Spleen (tissue), 11 donors: ENCODE results near the gene TRIM66. TPM values are rescaled to one million over a fixed set of nuclear protein-coding genes. Genes with fewer than 3 reads are reported as not detected.

Experiments
- DNase-seq: peaks from one replicate; pipeline ENCODE4 v3.0.0-alpha.2; 2020
- H3K27ac ChIP-seq, 8 donors: fragments of 200-600 bp; sonication (generic) in 7 of 8; 1 replicate in 4 of 8; 2 replicates in 4 of 8; pipeline versions ENCODE4 v1.5.0 to v1.8.0; 2016 to 2021; ENCODE audit warnings: inconsistent platforms in 4 of 8, mild to moderate bottlenecking in 4 of 8, moderate library complexity in 1 of 8
- H3K27me3 ChIP-seq, 7 donors: fragments of 200-600 bp; sonication (generic) in 6 of 7; replicated peaks in 1 of 7; 1 replicate in 4 of 7; 2 replicates in 3 of 7; pipeline versions ENCODE4 v1.5.0 to v1.8.0; 2016 to 2021; ENCODE audit warnings: inconsistent platforms in 3 of 7, mild to moderate bottlenecking in 1 of 7
- H3K36me3 ChIP-seq, 6 donors: fragments of 200-600 bp; sonication (generic) in 5 of 6; 1 replicate in 4 of 6; 2 replicates in 2 of 6; pipeline versions ENCODE4 v1.5.0 to v1.8.0; 2016 to 2021; ENCODE audit warnings: inconsistent platforms in 2 of 6
- H3K4me1 ChIP-seq, 6 donors: fragments of 200-600 bp; sonication (generic) in 5 of 6; 1 replicate in 3 of 6; 2 replicates in 3 of 6; pipeline versions ENCODE4 v1.5.0 to v1.8.0; 2016 to 2021; ENCODE audit warnings: inconsistent platforms in 3 of 6
- H3K4me3 ChIP-seq, 8 donors: fragments of 200-600 bp; sonication (generic) in 7 of 8; 1 replicate in 4 of 8; 2 replicates in 4 of 8; pipeline versions ENCODE4 v1.5.0 to v1.8.0; 2016 to 2021; ENCODE audit warnings: inconsistent platforms in 4 of 8, mild to moderate bottlenecking in 4 of 8, moderate library complexity in 2 of 8
- H3K9me3 ChIP-seq, 8 donors: fragments of 200-600 bp; sonication (generic) in 7 of 8; 1 replicate in 4 of 8; 2 replicates in 4 of 8; pipeline versions ENCODE4 v1.5.0 to v1.8.0; 2016 to 2021; ENCODE audit warnings: inconsistent platforms in 4 of 8
- POLR2A ChIP-seq, 3 donors: fragments of 450-650 bp; IDR thresholded peaks; one replicate each; pipeline ENCODE4 v1.5.1; 2017; ENCODE audit warnings: antibody characterized with exemption in 3 of 3, mild to moderate bottlenecking in 1 of 3
- POLR2AphosphoS5 ChIP-seq, 3 donors: sonication (generic); formaldehyde crosslinking; IDR thresholded peaks; one replicate each; pipeline ENCODE4 v1.5.1; 2017; ENCODE audit warnings: antibody characterized with exemption in 3 of 3
- WGBS, 5 donors: extraction: QIAGEN DNeasy Blood & Tissue Kit in 3 of 5; methylation state at CpG; one replicate each; pipeline versions ENCODE4 v1.1.5 to v1.1.7; 2013 to 2018; 5-methylcytosine and 5-hydroxymethylcytosine counted together
- intact Hi-C: fragments of 100-400 bp; cut with DNase I; formaldehyde crosslinking; loops from one replicate; pipeline ENCODE4 v1.15.0; 2023; ENCODE audit warnings: low total_unique reads
- polyA plus RNA-seq, 3 donors: library from polyadenylated mRNA; stranded (reverse); fragments of 200-250 nt; gene quantifications; one replicate each; pipeline ENCODE4 v1.2.1, GENCODE V29; 2013
- total RNA-seq, 7 donors: library from RNA; depleted of rRNA in 3 of 7; stranded (reverse); fragments of >200 nt in 3 of 7; fragmentation: NEBNext Ultra II Directional in 4 of 7; extraction: Animal tissue kit (Norgen Biotek cat#: 25700) in 4 of 7; gene quantifications; one replicate each; pipeline versions ENCODE4 v1.1.0 to v1.2.1, GENCODE V29; 2016 to 2021
- TF ChIP-seq, protein P1 (sequence below), 11 experiments: fragments of 200-600 bp in 7 of 11; fragments of 450-650 bp in 4 of 11; sonication (generic) in 4 of 11; IDR thresholded peaks in 8 of 11; conservative IDR thresholded peaks in 3 of 11; 1 replicate in 7 of 11; 2 replicates in 4 of 11; pipeline versions ENCODE4 v1.4.0 to v1.8.0; 2016 to 2021; ENCODE audit warnings: antibody characterized with exemption in 11 of 11, inconsistent platforms in 4 of 11, mild to moderate bottlenecking in 1 of 11
- donor health status: healthy with polysubstance abuse.
- donor health status: DM: no; HTN: no; CAD: no; lungs with moderate emphysema.
- donor health status: DM: no; HTN: no; CAD: no.
- donor health status: Bipolar disorder and iron deficiency.
- donor health status: healthy.
- donor health status: DM: no; HTN: no; CAD: no.
- donor health status: DM: yes; HTN: yes; CAD: no.

TRIM66 gene
- total and polyA plus RNA-seq, 10 donors = 0.86 to 22.8 (median 10.3) TPM

- Histone ChIP-seq H3K27me3 (no peaks in the 10 kb centered on the region), H3K4me1 (peaks cover 0 to 14% (median 6%) of the 10 kb centered on the region in 6 donors), H3K36me3 (peaks cover 0 to 52% (median 13%) of the 10 kb centered on the region in 6 donors), H3K4me3 (no peak overlapping the region), H3K27ac (no peak overlapping the region), H3K9me3 (no peaks in the 10 kb centered on the region)
- DNase-seq = no peak
- intact Hi-C loops = no loop called here
- 88 to 98% (median 94%) methylated on average over 4 of the region's 4 CpGs for WGBS, 5 donors
- TF ChIP-seq POLR2A (IDR thresholded peaks at IDR 0.05) = no peak
- TF ChIP-seq POLR2AphosphoS5 (IDR thresholded peaks at IDR 0.05) = no peak
- TF ChIP-seq, protein P1, sequence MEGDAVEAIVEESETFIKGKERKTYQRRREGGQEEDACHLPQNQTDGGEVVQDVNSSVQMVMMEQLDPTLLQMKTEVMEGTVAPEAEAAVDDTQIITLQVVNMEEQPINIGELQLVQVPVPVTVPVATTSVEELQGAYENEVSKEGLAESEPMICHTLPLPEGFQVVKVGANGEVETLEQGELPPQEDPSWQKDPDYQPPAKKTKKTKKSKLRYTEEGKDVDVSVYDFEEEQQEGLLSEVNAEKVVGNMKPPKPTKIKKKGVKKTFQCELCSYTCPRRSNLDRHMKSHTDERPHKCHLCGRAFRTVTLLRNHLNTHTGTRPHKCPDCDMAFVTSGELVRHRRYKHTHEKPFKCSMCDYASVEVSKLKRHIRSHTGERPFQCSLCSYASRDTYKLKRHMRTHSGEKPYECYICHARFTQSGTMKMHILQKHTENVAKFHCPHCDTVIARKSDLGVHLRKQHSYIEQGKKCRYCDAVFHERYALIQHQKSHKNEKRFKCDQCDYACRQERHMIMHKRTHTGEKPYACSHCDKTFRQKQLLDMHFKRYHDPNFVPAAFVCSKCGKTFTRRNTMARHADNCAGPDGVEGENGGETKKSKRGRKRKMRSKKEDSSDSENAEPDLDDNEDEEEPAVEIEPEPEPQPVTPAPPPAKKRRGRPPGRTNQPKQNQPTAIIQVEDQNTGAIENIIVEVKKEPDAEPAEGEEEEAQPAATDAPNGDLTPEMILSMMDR (IDR thresholded peaks at IDR 0.05 in 8 of 11, conservative IDR thresholded peaks at IDR 0.05 in 3 of 11) = no peak
These were observed 68.0 kb downstream of the TRIM66 start for GRCh38 chr11:8614497-8614896.

GRCh38 chr11:8613036-8613435 lies 69.4 kb downstream of the TRIM66 start:
- WGBS, 5 donors = 74 to 93% (median 86%) methylated on average over 1 of the region's 1 CpG
- TF ChIP-seq, protein P1 (IDR thresholded peaks at IDR 0.05 in 8 of 11, conservative IDR thresholded peaks at IDR 0.05 in 3 of 11) = no peak
- no peak for TF ChIP-seq POLR2A (IDR thresholded peaks at IDR 0.05)
- TF ChIP-seq POLR2AphosphoS5 (IDR thresholded peaks at IDR 0.05) = no peak
- Histone ChIP-seq H3K27ac (no peak overlapping the region), H3K9me3 (no peaks in the 10 kb centered on the region), H3K36me3 (peaks cover 0 to 38% (median 9%) of the 10 kb centered on the region in 6 donors), H3K4me3 (no peak overlapping the region), H3K27me3 (no peaks in the 10 kb centered on the region), H3K4me1 (peaks cover 0 to 14% (median 6%) of the 10 kb centered on the region in 6 donors)
- no peak for DNase-seq
- intact Hi-C loops = no loop called here

- Histone ChIP-seq H3K4me3 (no peak overlapping the region), H3K27ac (no peak overlapping the region), H3K36me3 (peaks cover 0 to 32% (median 8%) of the 10 kb centered on the region in 6 donors), H3K4me1 (peaks cover 0 to 14% (median 6%) of the 10 kb centered on the region in 6 donors), H3K9me3 (no peaks in the 10 kb centered on the region), H3K27me3 (no peaks in the 10 kb centered on the region)
- 82 to 94% (median 89%) methylated on average over 5 of the region's 5 CpGs for WGBS, 5 donors
- intact Hi-C loops = no loop called here
- no peak for DNase-seq
- TF ChIP-seq POLR2AphosphoS5 (IDR thresholded peaks at IDR 0.05) (no peak), POLR2A (IDR thresholded peaks at IDR 0.05) (no peak)
- TF ChIP-seq, protein P1 (IDR thresholded peaks at IDR 0.05 in 8 of 11, conservative IDR thresholded peaks at IDR 0.05 in 3 of 11) = no peak
These were observed 69.9 kb downstream of the TRIM66 start for GRCh38 chr11:8612522-8612921.

DNA sequence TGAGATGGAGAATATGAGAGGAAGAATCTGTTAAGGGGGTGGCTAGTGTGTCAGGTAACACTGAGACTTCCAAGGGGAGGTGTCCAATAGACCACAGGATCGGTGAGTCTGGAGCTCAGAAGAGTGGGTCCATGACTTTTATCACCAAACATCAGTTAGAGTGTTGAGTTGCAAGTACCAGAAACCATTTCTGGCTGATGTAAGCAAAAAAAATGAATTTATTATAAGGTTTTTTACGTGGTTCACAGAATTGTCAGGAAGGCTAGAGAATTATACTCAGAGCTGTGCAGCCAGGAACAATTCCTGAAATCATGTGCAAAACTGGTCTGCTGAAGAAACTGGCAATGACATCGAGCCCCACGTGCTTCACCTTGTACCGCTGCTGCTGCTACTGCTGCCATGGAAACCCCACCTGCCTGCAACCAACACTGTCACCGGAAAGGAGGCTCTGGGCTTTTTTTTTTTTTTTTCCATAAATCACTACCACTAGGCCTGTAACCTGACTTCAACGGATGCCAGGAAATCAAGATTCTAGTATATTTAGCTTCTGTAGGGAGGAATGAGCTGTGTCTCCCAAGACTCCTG lies 71.8 kb downstream of the TRIM66 start:
- intact Hi-C loops = no loop called here
- WGBS, 5 donors = 33 to 80% (median 42%) methylated on average over 7 of the region's 7 CpGs
- H3K9me3 ChIP-seq = no peaks in the 10 kb centered on the region
- no peak for DNase-seq
- H3K27me3 ChIP-seq = peaks cover 0 to 4% (median 0%) of the 10 kb centered on the region in 7 donors
- no peak overlapping the region for H3K27ac ChIP-seq
- peaks cover 0 to 14% (median 6%) of the 10 kb centered on the region in 6 donors for H3K4me1 ChIP-seq
- TF ChIP-seq POLR2AphosphoS5 (IDR thresholded peaks at IDR 0.05) (no peak), POLR2A (IDR thresholded peaks at IDR 0.05) (no peak)
- TF ChIP-seq, protein P1 (IDR thresholded peaks at IDR 0.05 in 8 of 11, conservative IDR thresholded peaks at IDR 0.05 in 3 of 11) = no peak
- no peak overlapping the region for H3K4me3 ChIP-seq
- H3K36me3 ChIP-seq = peaks cover 0 to 13% (median 0%) of the 10 kb centered on the region in 6 donors
